GOT3 (cell line): ENCODE measurements around the gene HEPHL1.
"Not testable (repeated sequence)": the region's sequence is repeated elsewhere in the genome, so short reads cannot be mapped to it uniquely, and the experiment has no call there.

Experiments
- DNase-seq: peaks from one replicate; lab custom pipeline; 2025; ENCODE audit warnings: mixed read lengths; lab: John Stamatoyannopoulos, UW

The HEPHL1 gene

DNA sequence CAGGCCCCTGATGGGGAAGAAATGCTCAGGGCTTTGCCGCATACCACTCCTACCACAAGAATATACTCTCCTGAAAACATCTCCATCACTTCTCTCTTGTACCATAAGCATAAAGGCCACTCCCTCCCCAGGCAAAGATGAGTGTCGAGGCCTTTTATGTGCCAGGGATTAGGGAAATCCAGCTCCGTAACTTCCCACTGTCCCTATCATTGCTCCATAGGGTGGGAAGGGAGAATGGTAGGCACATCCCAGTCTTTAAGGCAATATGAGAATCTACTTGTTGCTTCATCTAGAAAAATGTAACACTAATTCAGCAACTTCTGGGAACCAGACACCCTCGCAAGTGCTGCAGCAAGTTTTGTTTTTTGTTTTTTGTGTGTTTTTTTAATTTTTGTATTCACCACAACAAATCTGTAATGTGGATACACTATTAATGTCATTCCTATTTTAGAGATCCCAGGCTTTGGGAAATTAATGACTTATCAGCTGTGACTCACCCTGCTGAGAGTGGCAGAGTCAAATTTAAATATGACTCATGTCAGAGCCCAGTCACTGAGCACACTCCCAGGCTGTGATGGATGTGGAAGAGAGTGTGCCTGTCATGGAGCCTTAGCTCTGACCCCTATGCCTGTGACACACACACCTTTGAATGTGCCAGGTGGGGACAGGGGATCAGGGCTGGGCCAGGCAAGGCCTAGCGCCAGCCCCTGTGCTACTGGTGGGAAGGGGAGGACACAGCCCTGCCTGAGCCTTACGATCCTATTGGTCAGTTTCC is 130.9 kb downstream of the HEPHL1 start:
- DNase-seq: no peak

DNA sequence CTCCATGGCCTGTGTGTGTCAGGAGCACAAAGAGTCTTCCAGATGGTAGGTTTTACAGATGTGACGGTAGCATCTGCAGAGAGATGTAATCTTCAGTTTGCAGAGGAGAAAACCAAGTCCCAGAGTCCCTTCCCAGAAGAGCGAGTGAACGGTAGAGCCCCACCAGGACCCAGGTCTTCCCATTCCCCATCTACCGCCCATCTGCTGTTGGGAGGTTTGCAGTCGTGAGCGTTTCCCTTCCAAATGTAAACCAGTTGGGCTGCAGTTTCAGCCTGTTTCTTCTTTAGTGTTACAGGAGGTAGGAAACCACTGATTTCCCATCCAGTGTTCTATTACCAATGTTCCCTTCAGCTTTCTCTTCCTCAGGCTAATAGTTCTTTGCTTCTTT is 131.5 kb downstream of the HEPHL1 start:
- no peak for DNase-seq

DNA sequence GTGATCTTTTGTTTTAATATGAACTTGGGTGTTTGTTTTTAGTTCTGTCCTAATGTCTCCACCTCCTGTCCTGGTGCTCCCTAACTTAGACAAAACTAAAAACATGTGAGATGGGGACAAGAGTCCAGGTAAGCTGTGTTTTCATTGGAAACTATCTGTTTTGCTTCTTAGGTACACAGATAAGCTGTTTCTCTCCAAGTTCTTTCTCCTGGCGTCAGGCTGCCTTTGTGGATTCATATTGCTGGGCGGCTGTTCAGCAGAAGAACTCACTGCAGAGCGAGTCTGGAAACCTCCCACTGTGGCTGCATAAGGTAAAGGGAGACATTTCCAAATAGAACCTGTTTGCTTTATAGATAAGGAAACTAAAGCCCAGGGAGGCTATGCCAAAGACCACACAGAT is 132.2 kb downstream of the HEPHL1 start:
- DNase-seq: no peak

DNA sequence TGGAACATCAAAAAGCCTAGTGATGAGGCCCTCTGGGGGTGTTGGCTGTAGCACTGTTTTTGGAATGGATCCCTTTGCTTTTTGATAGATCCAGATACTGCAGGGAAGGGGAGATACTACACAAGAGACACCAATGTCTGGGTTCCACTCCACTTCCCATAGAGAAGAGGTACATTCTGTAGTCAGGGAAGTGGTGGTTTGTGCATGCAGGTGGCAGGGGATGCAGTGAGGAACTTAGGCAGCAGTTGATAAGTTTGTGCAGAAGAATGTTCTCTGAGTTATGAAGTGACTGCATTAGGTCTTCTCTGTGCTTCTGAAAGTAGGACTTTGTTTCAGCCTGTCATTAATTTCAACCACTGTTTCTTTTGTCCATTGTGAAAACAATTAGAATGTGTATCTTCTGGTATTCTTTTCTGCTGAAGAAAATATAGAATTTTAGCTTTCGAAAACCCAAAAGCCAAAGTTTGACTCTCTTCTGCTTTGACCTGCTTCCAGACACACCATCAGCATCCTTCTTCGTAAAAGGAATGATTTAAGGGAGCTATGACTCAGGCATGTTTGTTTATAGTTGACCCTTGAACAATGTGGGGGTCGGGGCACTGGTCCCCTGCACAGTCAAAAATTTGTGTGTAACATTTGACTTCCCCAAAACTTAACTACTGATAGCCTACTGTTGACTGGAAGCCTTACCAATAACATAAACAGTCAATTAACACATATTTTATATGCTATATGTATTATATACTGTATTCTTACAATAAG is 133.1 kb downstream of the HEPHL1 start:
- no peak for DNase-seq

- DNase-seq: not testable (repeated sequence)
Measured at GRCh38 chr11:94157339-94157738, 136.2 kb downstream of the HEPHL1 start.
